ENCODE data around the gene THUMPD2.

The THUMPD2 gene

DNA sequence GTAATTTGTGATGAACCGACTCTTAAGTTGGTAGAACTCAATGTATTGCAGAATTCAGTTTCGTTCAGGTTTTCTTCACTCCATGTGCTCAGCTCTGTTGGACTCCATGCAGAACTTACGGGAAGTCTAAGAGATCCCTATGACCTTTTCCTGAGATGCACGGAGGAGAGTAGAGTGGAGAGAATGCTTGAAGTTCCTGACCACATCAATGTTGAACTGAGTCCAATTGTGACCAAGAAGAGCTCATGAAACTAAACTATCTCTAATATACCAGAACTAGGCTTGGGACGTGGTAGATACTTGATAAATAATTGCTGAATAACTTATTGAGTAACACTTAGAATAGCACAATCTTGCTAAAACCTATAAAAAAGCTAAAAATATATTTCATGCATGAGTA lies 66.1 kb downstream of the THUMPD2 start:
- no peaks in the 10 kb centered on the region for H3K4me1 ChIP-seq (ENCODE audit: insufficient read depth, low read length, poor library complexity, severe bottlenecking)
- H3K79me2 ChIP-seq (ENCODE audit: insufficient read depth, low read length): no peaks in the 10 kb centered on the region
- H3K9me2 ChIP-seq (replicated peaks; ENCODE audit: low read depth, low read length): no peaks in the 10 kb centered on the region
- H3K4me3 ChIP-seq (ENCODE audit: low read length, poor library complexity, severe bottlenecking): no peak overlapping the region
- no peaks in the 10 kb centered on the region for H3K36me3 ChIP-seq (ENCODE audit: insufficient read depth, low read length)
- TF ChIP-seq, protein P1, sequence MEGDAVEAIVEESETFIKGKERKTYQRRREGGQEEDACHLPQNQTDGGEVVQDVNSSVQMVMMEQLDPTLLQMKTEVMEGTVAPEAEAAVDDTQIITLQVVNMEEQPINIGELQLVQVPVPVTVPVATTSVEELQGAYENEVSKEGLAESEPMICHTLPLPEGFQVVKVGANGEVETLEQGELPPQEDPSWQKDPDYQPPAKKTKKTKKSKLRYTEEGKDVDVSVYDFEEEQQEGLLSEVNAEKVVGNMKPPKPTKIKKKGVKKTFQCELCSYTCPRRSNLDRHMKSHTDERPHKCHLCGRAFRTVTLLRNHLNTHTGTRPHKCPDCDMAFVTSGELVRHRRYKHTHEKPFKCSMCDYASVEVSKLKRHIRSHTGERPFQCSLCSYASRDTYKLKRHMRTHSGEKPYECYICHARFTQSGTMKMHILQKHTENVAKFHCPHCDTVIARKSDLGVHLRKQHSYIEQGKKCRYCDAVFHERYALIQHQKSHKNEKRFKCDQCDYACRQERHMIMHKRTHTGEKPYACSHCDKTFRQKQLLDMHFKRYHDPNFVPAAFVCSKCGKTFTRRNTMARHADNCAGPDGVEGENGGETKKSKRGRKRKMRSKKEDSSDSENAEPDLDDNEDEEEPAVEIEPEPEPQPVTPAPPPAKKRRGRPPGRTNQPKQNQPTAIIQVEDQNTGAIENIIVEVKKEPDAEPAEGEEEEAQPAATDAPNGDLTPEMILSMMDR (conservative IDR thresholded peaks at IDR 0.05; ENCODE audit: low read length): no peak
- TF ChIP-seq EZH2phosphoT487 (IDR thresholded peaks at IDR 0.05; ENCODE audit: borderline replicate concordance): no peak
- H2AFZ ChIP-seq (ENCODE audit: low read length): no peak overlapping the region
- H3K27me3 ChIP-seq (ENCODE audit: insufficient read depth, low read length, poor library complexity, severe bottlenecking): peaks cover 5% of the 10 kb centered on the region
- H3K4me2 ChIP-seq (ENCODE audit: low read depth, low read length, poor library complexity, severe bottlenecking): no peak overlapping the region
- H3F3A ChIP-seq (ENCODE audit: low read depth): no peaks in the 10 kb centered on the region
- H4K20me1 ChIP-seq (ENCODE audit: insufficient read depth, low read length, poor library complexity, severe bottlenecking): no peaks in the 10 kb centered on the region
- H3K9me3 ChIP-seq (ENCODE audit: insufficient read depth, low read depth, low read length): no peaks in the 10 kb centered on the region
- no peak overlapping the region for H3K9ac ChIP-seq (ENCODE audit: low read depth, low read length, poor library complexity, severe bottlenecking)

DNA sequence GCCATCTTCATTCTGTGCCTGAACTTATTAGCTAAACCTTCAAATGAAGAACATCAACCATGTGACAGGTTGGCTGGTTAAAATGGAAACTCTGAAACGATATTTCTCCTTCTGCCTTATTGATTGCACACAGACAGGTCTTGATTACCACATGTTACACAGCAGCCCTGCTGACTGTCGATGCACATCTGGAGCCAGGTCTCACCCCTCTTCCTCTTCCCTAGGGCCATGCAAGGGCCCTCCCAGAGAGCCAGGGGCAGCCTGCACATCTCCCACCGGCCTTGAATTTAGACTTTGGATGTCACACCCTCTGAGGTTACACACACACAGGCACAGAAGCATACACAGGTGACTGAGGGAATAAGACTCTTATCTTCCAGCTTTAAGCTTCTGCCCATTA lies 68.3 kb downstream of the THUMPD2 start:
- Histone ChIP-seq H3K9me2 (replicated peaks; ENCODE audit: low read depth, low read length) (no peaks in the 10 kb centered on the region), H3K9ac (ENCODE audit: low read depth, low read length, poor library complexity, severe bottlenecking) (no peak overlapping the region), H3K9me3 (ENCODE audit: insufficient read depth, low read depth, low read length) (no peaks in the 10 kb centered on the region), H4K20me1 (ENCODE audit: insufficient read depth, low read length, poor library complexity, severe bottlenecking) (no peaks in the 10 kb centered on the region), H3K4me2 (ENCODE audit: low read depth, low read length, poor library complexity, severe bottlenecking) (no peak overlapping the region), H2AFZ (ENCODE audit: low read length) (no peak overlapping the region), H3F3A (ENCODE audit: low read depth) (no peaks in the 10 kb centered on the region), H3K27me3 (ENCODE audit: insufficient read depth, low read length, poor library complexity, severe bottlenecking) (peaks cover 3% of the 10 kb centered on the region), H3K79me2 (ENCODE audit: insufficient read depth, low read length) (no peaks in the 10 kb centered on the region), H3K4me3 (ENCODE audit: low read length, poor library complexity, severe bottlenecking) (no peak overlapping the region), H3K36me3 (ENCODE audit: insufficient read depth, low read length) (no peaks in the 10 kb centered on the region), H3K4me1 (ENCODE audit: insufficient read depth, low read length, poor library complexity, severe bottlenecking) (no peaks in the 10 kb centered on the region)
- TF ChIP-seq EZH2phosphoT487 (IDR thresholded peaks at IDR 0.05; ENCODE audit: borderline replicate concordance): no peak
- TF ChIP-seq, protein P1 (conservative IDR thresholded peaks at IDR 0.05; ENCODE audit: low read length): no peak

DNA sequence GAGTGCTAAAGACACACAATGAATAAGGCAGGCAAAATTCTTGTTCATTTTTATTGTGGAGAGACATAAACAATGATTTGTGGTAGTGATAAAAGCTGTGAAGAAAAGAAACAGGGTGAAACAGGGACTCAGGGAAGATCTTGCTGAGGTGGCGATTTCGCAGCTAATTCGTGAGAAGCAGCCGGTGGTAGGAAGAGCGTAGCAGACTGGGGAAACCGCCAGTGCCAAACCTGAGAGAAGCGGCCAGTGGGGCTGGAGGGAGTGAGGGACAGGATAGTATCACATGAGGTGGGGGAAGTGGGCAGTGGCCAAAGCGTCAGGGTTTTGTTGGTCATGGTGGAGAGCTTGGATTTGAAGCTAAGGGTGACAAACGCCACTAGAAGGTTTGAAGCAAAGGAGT lies 71.1 kb downstream of the THUMPD2 start:
- Histone ChIP-seq H4K20me1 (ENCODE audit: insufficient read depth, low read length, poor library complexity, severe bottlenecking) (no peaks in the 10 kb centered on the region), H3K9me3 (ENCODE audit: insufficient read depth, low read depth, low read length) (no peaks in the 10 kb centered on the region), H3K4me3 (ENCODE audit: low read length, poor library complexity, severe bottlenecking) (no peak overlapping the region), H3K9me2 (replicated peaks; ENCODE audit: low read depth, low read length) (no peaks in the 10 kb centered on the region), H2AFZ (ENCODE audit: low read length) (no peak overlapping the region), H3K4me2 (ENCODE audit: low read depth, low read length, poor library complexity, severe bottlenecking) (no peak overlapping the region), H3K79me2 (ENCODE audit: insufficient read depth, low read length) (no peaks in the 10 kb centered on the region), H3K9ac (ENCODE audit: low read depth, low read length, poor library complexity, severe bottlenecking) (no peak overlapping the region), H3F3A (ENCODE audit: low read depth) (no peaks in the 10 kb centered on the region), H3K4me1 (ENCODE audit: insufficient read depth, low read length, poor library complexity, severe bottlenecking) (no peaks in the 10 kb centered on the region), H3K27me3 (ENCODE audit: insufficient read depth, low read length, poor library complexity, severe bottlenecking) (no peaks in the 10 kb centered on the region), H3K36me3 (ENCODE audit: insufficient read depth, low read length) (no peaks in the 10 kb centered on the region)
- TF ChIP-seq, protein P1 (conservative IDR thresholded peaks at IDR 0.05; ENCODE audit: low read length): no peak
- no peak for TF ChIP-seq EZH2phosphoT487 (IDR thresholded peaks at IDR 0.05; ENCODE audit: borderline replicate concordance)
